Rectal smooth muscle tissue (tissue), 1 donor: ENCODE data around the gene CFAP54.

Experiments
- H3K27ac ChIP-seq: one replicate; pipeline ENCODE4 v1.7.0; 2013; ENCODE audit warnings: low read depth, low read length, inconsistent platforms
- H3K27me3 ChIP-seq: one replicate; pipeline ENCODE4 v1.7.0; 2013; ENCODE audit warnings: low read length; ENCODE audit not compliant: control insufficient read depth, insufficient read depth
- H3K36me3 ChIP-seq: one replicate; pipeline ENCODE4 v1.7.0; 2013; ENCODE audit warnings: low read length; ENCODE audit not compliant: control insufficient read depth, insufficient read depth
- H3K4me1 ChIP-seq: one replicate; pipeline ENCODE4 v1.7.0; 2013; ENCODE audit warnings: low read length; ENCODE audit not compliant: control insufficient read depth, insufficient read depth
- H3K4me3 ChIP-seq: one replicate; pipeline ENCODE4 v1.7.0; 2013; ENCODE audit warnings: low read length
- H3K9ac ChIP-seq: one replicate; pipeline ENCODE4 v1.7.0; 2013; ENCODE audit warnings: low read length

Gene CFAP54

DNA sequence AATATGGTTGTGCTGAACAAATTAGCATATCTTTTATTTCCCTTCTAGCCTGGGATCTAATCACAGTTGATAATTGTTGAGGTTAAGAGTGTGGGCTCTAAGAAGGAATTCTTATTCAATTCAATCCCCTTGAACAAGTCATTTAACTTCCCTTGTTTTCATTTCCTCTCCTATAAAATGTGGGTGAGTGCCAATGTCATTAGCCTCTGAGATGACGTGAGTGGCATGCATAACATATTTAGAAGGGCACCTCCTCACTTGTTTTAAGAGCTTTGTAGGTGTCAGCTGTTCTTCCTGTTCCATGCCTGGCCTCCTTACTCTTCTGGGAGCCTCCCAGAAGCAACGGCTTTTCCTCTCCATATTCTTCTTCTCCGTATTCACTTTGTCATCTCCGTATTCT lies 262.2 kb downstream of the CFAP54 start:
- H3K4me1 ChIP-seq: no peaks in the 10 kb centered on the region
- H3K4me3 ChIP-seq: no peak overlapping the region
- no peaks in the 10 kb centered on the region for H3K36me3 ChIP-seq
- H3K9ac ChIP-seq: no peak overlapping the region
- no peaks in the 10 kb centered on the region for H3K27me3 ChIP-seq
- H3K27ac ChIP-seq: no peak overlapping the region

DNA sequence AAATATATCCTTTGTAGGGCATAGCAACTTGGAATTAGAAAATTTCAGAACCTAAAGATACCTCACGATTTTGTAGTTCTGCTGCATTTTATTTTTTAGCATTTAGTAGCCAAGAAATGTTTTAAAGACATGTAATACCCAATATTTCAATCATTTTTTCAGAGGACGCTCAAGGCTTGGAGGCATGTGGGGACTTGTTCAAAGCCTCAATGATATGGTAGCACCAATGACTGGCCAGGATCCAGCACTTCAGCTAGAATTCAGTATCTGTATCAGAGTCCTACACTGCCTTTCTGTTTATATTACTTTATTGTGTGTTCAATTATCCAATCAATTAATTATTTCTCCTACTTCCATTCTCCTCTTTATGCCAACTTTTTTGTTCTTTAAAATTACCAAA lies 262.8 kb downstream of the CFAP54 start:
- Histone ChIP-seq H3K27me3 (no peaks in the 10 kb centered on the region), H3K36me3 (no peaks in the 10 kb centered on the region), H3K9ac (no peak overlapping the region), H3K4me3 (no peak overlapping the region), H3K4me1 (no peaks in the 10 kb centered on the region), H3K27ac (no peak overlapping the region)

DNA sequence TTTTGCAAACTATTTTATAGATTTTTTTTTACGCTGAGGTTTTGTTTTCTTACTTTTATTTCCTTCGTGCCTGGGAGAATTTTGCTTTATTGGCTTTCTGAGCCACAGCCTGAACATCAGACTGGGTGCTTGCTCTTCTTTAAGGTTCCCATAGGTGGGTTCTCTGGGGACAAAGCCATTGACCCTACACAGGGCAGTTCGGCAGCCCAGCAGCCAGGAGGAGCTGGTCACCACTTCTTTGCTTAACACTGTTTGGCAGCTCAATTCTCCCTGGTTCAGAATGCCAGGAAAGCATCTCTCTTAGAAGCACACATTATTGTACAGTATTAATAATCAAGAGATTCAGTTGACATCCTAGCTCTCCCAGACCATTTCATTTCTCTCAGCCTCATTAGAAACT lies 276.9 kb downstream of the CFAP54 start:
- no peak overlapping the region for H3K9ac ChIP-seq
- no peaks in the 10 kb centered on the region for H3K27me3 ChIP-seq
- no peaks in the 10 kb centered on the region for H3K4me1 ChIP-seq
- H3K27ac ChIP-seq: no peak overlapping the region
- no peaks in the 10 kb centered on the region for H3K36me3 ChIP-seq
- no peak overlapping the region for H3K4me3 ChIP-seq

DNA sequence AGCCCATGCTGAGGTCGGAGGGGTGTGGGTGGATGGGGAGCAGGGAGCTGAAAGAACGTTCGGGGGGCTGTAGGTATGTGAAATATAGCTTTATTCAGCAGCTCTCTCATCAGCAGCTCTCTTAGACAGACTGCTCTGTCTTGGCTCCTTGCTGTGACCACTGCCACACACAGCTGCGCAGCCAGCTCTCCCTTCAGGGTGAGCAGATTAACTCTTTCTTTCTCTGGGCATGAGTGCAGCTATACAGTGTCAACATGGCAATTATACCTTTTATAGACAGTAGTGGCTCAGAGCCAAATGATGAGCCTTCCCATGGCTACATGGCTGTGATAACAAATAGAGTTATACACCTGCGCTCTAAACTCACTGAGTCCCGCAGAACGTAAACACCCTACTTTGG lies 280.0 kb downstream of the CFAP54 start:
- Histone ChIP-seq H3K9ac (no peak overlapping the region), H3K27ac (no peak overlapping the region), H3K4me1 (no peaks in the 10 kb centered on the region), H3K27me3 (no peaks in the 10 kb centered on the region), H3K36me3 (no peaks in the 10 kb centered on the region), H3K4me3 (no peak overlapping the region)

DNA sequence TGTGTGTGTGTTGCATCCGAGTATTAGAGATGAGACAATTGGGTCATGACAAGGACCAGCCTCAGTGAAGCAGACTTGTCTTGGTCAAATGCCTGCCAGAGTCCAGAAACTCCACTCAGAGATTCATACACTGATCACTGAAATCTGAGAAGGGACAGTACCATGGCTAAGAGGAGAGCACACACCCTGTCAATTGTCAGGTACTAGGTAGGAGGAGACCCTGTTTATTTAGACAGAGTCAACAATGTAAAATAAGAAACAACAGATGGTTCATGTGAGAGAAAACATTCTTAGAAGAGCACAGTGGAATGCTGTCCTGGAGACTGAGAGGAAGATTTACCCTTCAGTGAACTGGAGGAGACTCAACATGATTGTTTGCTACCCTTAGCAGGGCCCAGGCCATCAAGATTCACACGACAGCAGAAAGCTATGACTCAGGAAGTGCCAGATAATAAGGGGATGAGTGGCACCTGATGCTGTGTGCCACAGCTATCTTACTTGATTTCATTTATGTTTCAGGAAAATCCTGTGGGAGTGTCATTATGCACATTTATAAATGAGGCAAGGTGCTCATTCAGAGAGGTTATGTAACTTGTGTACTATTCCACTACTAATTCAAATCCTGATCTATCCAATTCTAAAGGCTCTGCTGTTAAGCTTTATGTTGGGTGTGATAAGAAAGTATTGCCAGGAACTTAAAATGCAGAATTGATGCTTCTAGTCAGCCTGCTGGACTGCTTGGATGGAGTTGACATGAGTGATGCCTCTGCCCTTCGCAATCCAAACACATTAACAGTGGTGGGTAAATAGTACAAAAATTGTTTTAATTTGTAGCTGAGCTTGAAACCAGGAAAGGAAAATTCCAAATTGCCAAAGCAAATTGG lies 281.1 kb downstream of the CFAP54 start:
- Histone ChIP-seq H3K4me3 (no peak overlapping the region), H3K9ac (no peak overlapping the region), H3K4me1 (no peaks in the 10 kb centered on the region), H3K27ac (no peak overlapping the region), H3K27me3 (no peaks in the 10 kb centered on the region), H3K36me3 (no peaks in the 10 kb centered on the region)

DNA sequence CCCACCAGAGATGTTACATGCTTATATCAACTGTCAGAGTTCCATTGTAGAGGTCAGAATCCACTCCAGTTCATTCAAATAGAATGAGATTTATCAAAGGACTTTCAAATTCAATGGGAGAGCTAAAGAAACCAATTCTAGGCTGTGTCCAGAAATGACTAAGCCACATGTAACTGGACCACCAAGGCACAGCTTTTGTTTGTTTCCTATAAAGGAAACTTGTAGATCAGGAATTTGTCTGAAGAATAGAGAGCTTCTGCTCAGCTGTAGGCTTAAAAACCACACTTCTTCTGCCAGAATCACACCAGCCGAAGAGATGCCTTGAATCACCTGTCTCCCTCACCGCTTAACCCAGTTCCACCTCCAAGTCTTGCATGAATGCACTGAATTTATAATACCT lies 283.7 kb downstream of the CFAP54 start:
- Histone ChIP-seq H3K27me3 (no peaks in the 10 kb centered on the region), H3K4me1 (no peaks in the 10 kb centered on the region), H3K4me3 (no peak overlapping the region), H3K9ac (no peak overlapping the region), H3K36me3 (no peaks in the 10 kb centered on the region), H3K27ac (no peak overlapping the region)

DNA sequence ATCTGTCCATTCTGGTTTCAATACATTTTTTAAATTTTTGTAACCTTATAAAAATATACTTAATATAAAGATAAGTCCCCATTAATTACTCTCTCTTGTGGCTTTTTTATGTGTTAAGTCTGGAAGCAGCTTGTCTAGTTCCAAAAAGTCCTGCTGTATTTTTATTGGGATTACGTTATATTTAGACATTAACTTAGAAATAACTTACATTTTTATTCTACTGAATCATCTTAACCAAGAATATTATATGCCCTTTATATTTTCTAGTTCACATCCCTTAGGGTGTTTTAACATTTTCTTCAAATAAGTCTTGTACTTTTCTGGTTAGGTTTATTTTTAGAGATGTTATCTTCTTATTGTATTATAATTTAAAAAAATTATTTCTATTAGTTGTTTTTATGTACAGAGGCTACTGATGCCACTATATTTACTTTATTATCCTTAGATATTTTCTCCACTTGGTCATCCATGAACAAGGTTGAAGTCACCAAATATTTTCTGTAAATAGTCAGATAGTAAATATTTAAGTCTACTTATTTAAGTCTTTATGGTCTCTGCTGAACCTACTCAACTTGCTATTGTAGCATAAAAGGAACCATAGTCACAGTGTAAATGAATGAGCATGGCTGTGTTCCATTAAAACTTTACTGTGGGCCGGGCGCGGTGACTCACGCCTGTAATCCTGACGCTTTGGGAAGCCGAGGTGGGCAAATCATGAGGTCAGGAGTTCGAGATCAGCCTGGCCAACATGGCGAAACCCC lies 285.3 kb downstream of the CFAP54 start:
- no peak overlapping the region for H3K9ac ChIP-seq
- H3K4me1 ChIP-seq: no peaks in the 10 kb centered on the region
- no peaks in the 10 kb centered on the region for H3K27me3 ChIP-seq
- H3K27ac ChIP-seq: no peak overlapping the region
- no peaks in the 10 kb centered on the region for H3K36me3 ChIP-seq
- no peak overlapping the region for H3K4me3 ChIP-seq

DNA sequence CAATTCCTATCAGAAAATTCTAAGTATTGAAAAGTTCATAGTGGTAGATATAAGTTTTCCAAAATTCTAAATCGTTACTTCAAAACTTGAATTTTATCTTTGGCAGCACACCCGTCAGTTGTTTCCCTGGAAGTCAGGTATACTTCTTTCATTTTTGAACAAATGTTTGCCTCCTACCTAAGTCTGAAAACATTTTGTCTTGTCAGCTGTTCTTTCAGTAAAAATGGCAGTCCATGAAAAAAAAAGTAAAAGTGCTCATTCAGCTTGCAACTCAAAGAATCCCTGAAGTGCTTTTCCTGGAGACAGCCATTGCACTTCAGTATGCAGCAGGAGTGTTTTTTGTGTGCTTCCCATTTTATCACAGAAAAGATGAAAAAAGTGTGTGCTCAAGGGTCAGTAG lies 287.5 kb downstream of the CFAP54 start:
- Histone ChIP-seq H3K27ac (no peak overlapping the region), H3K27me3 (no peaks in the 10 kb centered on the region), H3K36me3 (no peaks in the 10 kb centered on the region), H3K4me3 (no peak overlapping the region), H3K4me1 (no peaks in the 10 kb centered on the region), H3K9ac (no peak overlapping the region)

DNA sequence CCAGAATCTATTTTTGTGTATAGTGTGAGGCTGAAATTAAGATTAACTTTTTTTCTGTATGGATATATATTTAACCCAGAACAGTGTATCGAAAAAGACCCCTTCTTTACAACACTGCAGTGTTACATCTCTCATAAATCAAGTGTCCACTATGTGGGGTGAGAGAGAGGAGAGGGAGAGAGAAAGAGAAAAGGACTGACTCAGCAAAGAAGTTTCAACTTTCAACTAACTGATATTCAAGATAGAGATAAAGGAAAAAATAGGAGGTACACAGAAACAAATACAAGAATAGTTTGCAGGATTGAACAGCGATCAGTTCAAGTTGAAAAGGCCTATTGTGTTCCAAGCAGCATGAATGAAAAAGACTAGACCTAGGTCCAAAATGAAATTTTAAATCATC lies 291.0 kb downstream of the CFAP54 start:
- Histone ChIP-seq H3K27ac (no peak overlapping the region), H3K27me3 (no peaks in the 10 kb centered on the region), H3K9ac (no peak overlapping the region), H3K4me3 (no peak overlapping the region), H3K36me3 (no peaks in the 10 kb centered on the region), H3K4me1 (no peaks in the 10 kb centered on the region)

DNA sequence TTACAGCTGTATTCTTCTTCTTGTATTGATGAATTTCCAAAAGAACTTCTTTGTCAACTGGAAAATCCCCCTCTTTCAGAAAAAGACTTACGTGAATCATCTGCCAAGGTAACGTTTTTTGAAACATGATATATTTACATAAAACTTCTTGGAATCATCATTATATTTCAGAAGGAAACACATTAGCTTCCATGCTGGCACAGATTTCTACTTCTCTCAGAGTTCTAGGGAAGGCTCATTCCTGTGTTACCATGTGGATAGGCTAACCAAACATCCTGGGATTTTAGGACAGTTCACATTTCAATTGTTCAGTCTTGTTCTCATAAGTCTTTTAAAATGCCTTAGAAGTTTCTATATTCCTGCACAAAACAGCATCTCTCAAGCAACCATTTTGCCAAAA lies 297.4 kb downstream of the CFAP54 start:
- Histone ChIP-seq H3K27ac (no peak overlapping the region), H3K4me3 (no peak overlapping the region), H3K27me3 (no peaks in the 10 kb centered on the region), H3K4me1 (no peaks in the 10 kb centered on the region), H3K9ac (no peak overlapping the region), H3K36me3 (no peaks in the 10 kb centered on the region)

DNA sequence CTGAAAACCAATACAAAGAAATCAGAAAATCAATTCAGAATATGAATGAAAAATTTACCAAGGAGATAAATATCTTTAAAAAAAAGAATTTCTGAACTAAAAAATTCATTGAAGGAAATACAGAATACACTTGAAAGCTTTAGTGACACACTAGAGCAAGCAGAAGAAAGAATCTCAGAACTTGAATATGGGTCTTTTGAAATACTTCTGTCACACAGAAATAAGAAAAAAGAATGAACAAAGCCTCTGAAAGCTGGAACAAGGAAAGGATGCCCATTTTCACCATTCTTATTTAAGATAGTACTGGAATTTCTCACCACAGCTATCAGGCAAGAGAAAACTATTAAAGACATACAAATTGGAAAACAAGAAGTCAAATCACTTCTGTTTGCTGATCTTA lies 314.6 kb downstream of the CFAP54 start:
- no peak overlapping the region for H3K9ac ChIP-seq
- H3K4me1 ChIP-seq: no peaks in the 10 kb centered on the region
- H3K27ac ChIP-seq: no peak overlapping the region
- no peaks in the 10 kb centered on the region for H3K36me3 ChIP-seq
- no peak overlapping the region for H3K4me3 ChIP-seq
- H3K27me3 ChIP-seq: no peaks in the 10 kb centered on the region

DNA sequence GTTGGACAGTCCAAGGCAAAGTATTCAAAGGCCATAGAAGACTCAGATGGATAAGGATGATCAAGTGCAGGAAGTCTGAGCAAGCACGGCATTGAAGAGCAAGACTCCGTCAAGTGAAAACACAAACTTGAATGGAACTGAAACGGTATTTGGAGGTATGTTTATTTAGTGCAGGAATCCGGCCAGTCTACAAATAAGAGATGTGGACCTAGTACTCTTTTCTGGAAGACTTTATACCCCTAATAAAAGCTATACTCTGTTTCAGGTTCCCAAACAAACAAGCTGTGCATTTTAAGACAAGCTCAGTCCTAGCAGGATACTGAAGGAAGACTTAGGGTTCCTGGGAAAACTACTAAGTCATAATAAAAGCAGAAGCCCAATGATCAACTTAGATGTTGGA lies 316.9 kb downstream of the CFAP54 start:
- no peaks in the 10 kb centered on the region for H3K27me3 ChIP-seq
- no peak overlapping the region for H3K4me3 ChIP-seq
- H3K36me3 ChIP-seq: no peaks in the 10 kb centered on the region
- no peak overlapping the region for H3K9ac ChIP-seq
- H3K4me1 ChIP-seq: no peaks in the 10 kb centered on the region
- H3K27ac ChIP-seq: no peak overlapping the region

DNA sequence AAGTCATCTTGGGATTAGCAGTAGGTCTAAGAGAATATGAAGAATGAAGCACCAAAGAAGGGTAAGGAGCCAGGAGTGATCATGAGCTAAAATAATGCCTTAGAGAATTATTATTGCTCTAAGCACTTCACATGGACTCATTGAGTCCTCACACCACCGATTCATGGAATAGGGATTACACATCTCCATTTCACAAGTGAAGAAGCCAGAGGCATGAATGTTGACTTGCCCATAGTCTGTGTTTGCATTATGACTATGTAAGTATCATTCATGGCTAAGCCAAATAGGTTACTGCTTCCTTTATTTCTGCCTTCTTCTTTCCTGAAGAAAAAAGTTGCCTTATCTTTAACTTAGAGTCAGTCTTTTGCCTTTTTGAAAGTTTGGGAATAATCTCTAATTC lies 318.4 kb downstream of the CFAP54 start:
- H3K27ac ChIP-seq: no peak overlapping the region
- H3K27me3 ChIP-seq: no peaks in the 10 kb centered on the region
- H3K4me3 ChIP-seq: no peak overlapping the region
- H3K36me3 ChIP-seq: no peaks in the 10 kb centered on the region
- no peaks in the 10 kb centered on the region for H3K4me1 ChIP-seq
- no peak overlapping the region for H3K9ac ChIP-seq
